Melanocyte of skin (primary cell): ENCODE data around the gene TBC1D3C. TPM values are rescaled to one million over a fixed set of nuclear protein-coding genes. Genes with fewer than 3 reads are reported as not detected.

ENCODE experiments used
- small RNA-seq, 2 donors: library from RNA; depleted of rRNA; stranded (forward); fragments of <200 nt; gene quantifications; one replicate each; pipeline ENCODE3, GENCODE V24; 2012
- total RNA-seq, 2 donors: library from RNA; depleted of rRNA; stranded (reverse); fragments of >200 nt; gene quantifications; 2 replicates each; pipeline ENCODE4 v1.2.3, GENCODE V29; 2012

Gene TBC1D3C
- total RNA-seq: not detected

GRCh38 chr17:38068534-38068933, at the start of gene TBC1D3C:
Gene TBC1D3C (minus strand): TSS chr17:38068634. CDS start chr17:38067066, 1,568 bp downstream.

Small RNA genes within 50 kb of the gene (small RNA-seq; reads per million reads assigned to genes)
- gene RF00019: 0 reads per million in 2 donors

Other genes starting within 250 kb of the TBC1D3C start
- gene TBC1D3K, start 144.2 kb downstream of the TBC1D3C start, total RNA-seq: under 1 TPM in 1 of 2 donors, not detected in 1; 0.33 TPM
- gene TBC1D3L, start 79.6 kb downstream of the TBC1D3C start, total RNA-seq: 1 to 10 TPM in 1 of 2 donors, under 1 TPM in 1; 0.67 to 3.8 TPM
- under 1 TPM; 0.34 to 1.00 TPM for gene TBC1D3D, start 64.7 kb downstream of the TBC1D3C start, total RNA-seq
- gene TBC1D3E, start 59.3 kb upstream of the TBC1D3C start, total RNA-seq: under 1 TPM in 1 of 2 donors, not detected in 1; 0.67 TPM
- not detected for gene TBC1D3, start 123.9 kb upstream of the TBC1D3C start, total RNA-seq
- 10 to 100 TPM; 24.1 to 37.6 TPM for gene MRPL45, start 228.5 kb upstream of the TBC1D3C start, total RNA-seq